Measurements from ENCODE around the gene MFSD2A. TPM values are rescaled to one million over a fixed set of nuclear protein-coding genes. Genes with fewer than 3 reads are reported as not detected.
A peak's percentile ranks its signal among the peaks of the same experiment; 100 is the strongest.

The MFSD2A gene
- total RNA-seq, 4 donors from 2014 or later: 2.0 to 79.3 (median 13.1) TPM

DNA sequence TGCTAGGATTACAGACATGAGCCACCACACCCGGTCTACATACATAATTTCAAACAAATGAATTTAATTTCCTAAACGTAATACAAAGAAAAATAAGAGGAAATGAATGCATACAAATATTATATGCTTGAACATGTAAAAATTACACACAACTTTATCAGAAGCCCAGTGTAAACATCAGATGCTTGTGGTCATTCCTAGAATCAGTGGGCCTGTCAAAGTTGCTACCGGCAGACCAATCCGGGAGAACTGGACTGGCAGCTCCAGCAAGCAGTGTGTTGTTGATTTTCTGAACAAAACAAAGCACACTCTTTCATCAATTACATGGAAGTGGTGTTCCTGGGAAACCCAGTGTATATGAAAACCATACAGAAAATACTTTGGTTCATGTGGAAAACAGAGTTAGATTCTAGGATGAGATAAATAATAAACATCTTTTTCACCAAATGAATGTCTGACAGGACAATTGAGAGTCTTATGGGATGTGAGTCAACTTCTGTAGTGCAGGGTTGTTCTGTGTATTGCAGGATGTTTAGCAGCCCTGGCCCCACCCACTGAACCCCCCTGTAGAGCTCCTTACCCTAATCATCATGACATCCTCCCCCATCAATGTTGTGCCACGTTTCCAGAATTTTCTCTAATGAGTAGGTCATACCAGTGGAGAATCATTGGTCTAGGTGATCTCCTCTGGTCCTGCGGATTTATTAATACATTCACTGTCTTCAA is 33.8 kb downstream of the MFSD2A start:
- no peak overlapping the region for H3K4me3 ChIP-seq
- DNase-seq: no peak
- no peaks in the 10 kb centered on the region for H3K36me3 ChIP-seq
- H3K27me3 ChIP-seq: no peaks in the 10 kb centered on the region
- no peaks in the 10 kb centered on the region for H3K4me1 ChIP-seq
- TF ChIP-seq POLR2A (IDR thresholded peaks at IDR 0.05): no peak
- TF ChIP-seq POLR2AphosphoS5 (IDR thresholded peaks at IDR 0.05): no peak
- no peak for TF ChIP-seq EP300 (IDR thresholded peaks at IDR 0.05; ENCODE audit: low read depth)
- TF ChIP-seq CTCF (IDR thresholded peaks at IDR 0.05): no peak
- intact Hi-C loops (cut with DNase I; ENCODE audit: low total_unique reads) (no loop called here), in situ Hi-C loops (cut with MboI; ENCODE audit: low pct_ligation_motif_present in 1 of 4, low pct_unique_long_range_greater_than_20kb in 1 of 4, low sequenced_read_pairs in 3 of 4) (no loop called here)
- no peaks in the 10 kb centered on the region for H3K9me3 ChIP-seq
- peak overlapping the region in 1 of 4 donors; percentile 25 for H3K27ac ChIP-seq
- 57 to 62% methylated on average over 5 to 6 of the region's 6 CpGs for WGBS, 2 donors (ENCODE audit: low coverage in 1 of 2)

- Histone ChIP-seq H3K27ac (no peak overlapping the region), H3K36me3 (no peaks in the 10 kb centered on the region), H3K4me1 (no peaks in the 10 kb centered on the region), H3K27me3 (no peaks in the 10 kb centered on the region), H3K4me3 (no peak overlapping the region), H3K9me3 (no peaks in the 10 kb centered on the region)
- in situ Hi-C loops (cut with MboI; ENCODE audit: low pct_ligation_motif_present in 1 of 4, low pct_unique_long_range_greater_than_20kb in 1 of 4, low sequenced_read_pairs in 3 of 4) (no loop called here), intact Hi-C loops (cut with DNase I; ENCODE audit: low total_unique reads) (no loop called here)
- no peak for DNase-seq
- no peak for TF ChIP-seq EP300 (IDR thresholded peaks at IDR 0.05; ENCODE audit: low read depth)
- TF ChIP-seq CTCF (IDR thresholded peaks at IDR 0.05): no peak
- TF ChIP-seq POLR2AphosphoS5 (IDR thresholded peaks at IDR 0.05): no peak
- TF ChIP-seq POLR2A (IDR thresholded peaks at IDR 0.05): no peak
- 85 to 93% methylated on average over 3 to 4 of the region's 4 CpGs for WGBS, 2 donors (ENCODE audit: low coverage in 1 of 2)
Measured at GRCh38 chr1:39990428-39990827, 35.5 kb downstream of the MFSD2A start.

DNA sequence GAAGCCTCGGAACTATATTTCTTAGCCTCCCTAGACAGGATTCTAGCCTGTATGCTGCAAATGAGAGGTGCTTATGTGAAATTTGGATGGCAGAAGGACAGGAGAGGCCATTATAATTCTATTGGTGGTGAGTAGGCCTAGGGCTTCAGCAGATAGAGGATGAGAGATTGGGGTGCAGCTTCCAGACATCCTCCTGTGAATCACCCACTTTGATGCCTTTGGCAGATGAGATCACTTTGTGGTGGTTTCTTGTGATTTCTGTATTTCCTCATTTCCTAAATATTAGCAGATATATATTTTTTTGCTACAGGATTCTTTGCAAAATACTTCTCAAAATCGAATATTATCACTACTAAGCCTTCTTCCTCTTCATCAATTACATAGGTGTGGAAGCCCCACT is 37.3 kb downstream of the MFSD2A start:
- 77 to 85% methylated on average over 2 of the region's 2 CpGs for WGBS, 2 donors (ENCODE audit: low coverage in 1 of 2)
- Histone ChIP-seq H3K27ac (no peak overlapping the region), H3K27me3 (no peaks in the 10 kb centered on the region), H3K36me3 (no peaks in the 10 kb centered on the region), H3K4me1 (no peaks in the 10 kb centered on the region), H3K9me3 (no peaks in the 10 kb centered on the region), H3K4me3 (no peak overlapping the region)
- intact Hi-C loops (cut with DNase I; ENCODE audit: low total_unique reads): no loop called here
- TF ChIP-seq CTCF (IDR thresholded peaks at IDR 0.05) (no peak), EP300 (IDR thresholded peaks at IDR 0.05; ENCODE audit: low read depth) (no peak), POLR2A (IDR thresholded peaks at IDR 0.05) (no peak), POLR2AphosphoS5 (IDR thresholded peaks at IDR 0.05) (no peak)
- in situ Hi-C loops (cut with MboI; ENCODE audit: low pct_ligation_motif_present in 1 of 4, low pct_unique_long_range_greater_than_20kb in 1 of 4, low sequenced_read_pairs in 3 of 4): no loop called here
- DNase-seq: no peak

DNA sequence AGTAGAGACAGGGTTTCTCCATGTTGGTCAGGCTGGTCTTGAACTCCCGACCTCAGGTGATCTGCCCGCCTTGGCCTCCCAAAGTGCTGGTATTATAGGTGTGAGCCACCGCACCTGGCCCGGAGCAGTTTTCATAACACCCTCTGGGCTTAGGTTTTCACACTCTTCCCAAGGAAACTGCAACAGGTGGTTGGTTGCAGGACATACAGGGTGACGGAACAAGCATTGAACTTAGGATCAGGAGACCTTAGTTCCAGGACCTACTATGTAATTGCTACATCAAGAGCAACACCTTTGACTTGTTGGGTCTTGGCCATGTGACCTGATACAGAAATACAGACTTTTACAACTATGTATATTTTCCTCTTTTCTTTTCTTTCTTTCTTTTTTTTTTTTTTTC is 37.9 kb downstream of the MFSD2A start:
- Histone ChIP-seq H3K27ac (no peak overlapping the region), H3K4me3 (no peak overlapping the region), H3K9me3 (no peaks in the 10 kb centered on the region), H3K36me3 (no peaks in the 10 kb centered on the region), H3K4me1 (no peaks in the 10 kb centered on the region), H3K27me3 (no peaks in the 10 kb centered on the region)
- no peak for DNase-seq
- in situ Hi-C loops (cut with MboI; ENCODE audit: low pct_ligation_motif_present in 1 of 4, low pct_unique_long_range_greater_than_20kb in 1 of 4, low sequenced_read_pairs in 3 of 4) (no loop called here), intact Hi-C loops (cut with DNase I; ENCODE audit: low total_unique reads) (no loop called here)
- no peak for TF ChIP-seq POLR2AphosphoS5 (IDR thresholded peaks at IDR 0.05)
- TF ChIP-seq EP300 (IDR thresholded peaks at IDR 0.05; ENCODE audit: low read depth): no peak
- no peak for TF ChIP-seq POLR2A (IDR thresholded peaks at IDR 0.05)
- TF ChIP-seq CTCF (IDR thresholded peaks at IDR 0.05): no peak
- WGBS, 2 donors (ENCODE audit: low coverage in 1 of 2): 94% methylated on average over 5 of the region's 5 CpGs; no CpG with 5 or more reads in 1 of the 2 donors

Data from transverse colon (tissue), 4 donors.